ENCODE results near the gene ATG16L1.

The ATG16L1 gene

GRCh38 chr2:233261819-233262555 lies 10.5 kb downstream of the ATG16L1 start:
- no peak for DNase-seq

- no peak for DNase-seq
These were observed 11.1 kb downstream of the ATG16L1 start for GRCh38 chr2:233262562-233262961.

GRCh38 chr2:233263045-233263570 lies 11.6 kb downstream of the ATG16L1 start:
- no peak for DNase-seq

DNA sequence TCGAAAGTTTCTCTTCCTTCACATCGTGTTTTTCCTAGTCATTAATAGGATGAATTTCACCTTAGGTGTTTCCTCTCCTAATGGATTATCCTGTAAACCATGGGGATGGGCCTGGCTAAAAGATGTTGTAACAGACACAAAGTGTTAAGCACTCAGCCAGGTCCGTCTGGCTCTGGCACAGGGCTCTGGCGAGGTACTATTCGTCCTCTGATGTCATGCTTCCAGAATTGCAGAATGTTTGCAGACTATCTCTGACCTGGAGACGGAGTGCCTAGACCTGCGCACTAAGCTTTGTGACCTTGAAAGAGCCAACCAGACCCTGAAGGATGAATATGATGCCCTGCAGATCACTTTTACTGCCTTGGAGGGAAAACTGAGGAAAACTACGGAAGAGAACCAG lies 13.2 kb downstream of the ATG16L1 start:
- no peak for DNase-seq

- DNase-seq: no peak
These were observed 14.5 kb downstream of the ATG16L1 start for GRCh38 chr2:233265899-233266431.

DNA sequence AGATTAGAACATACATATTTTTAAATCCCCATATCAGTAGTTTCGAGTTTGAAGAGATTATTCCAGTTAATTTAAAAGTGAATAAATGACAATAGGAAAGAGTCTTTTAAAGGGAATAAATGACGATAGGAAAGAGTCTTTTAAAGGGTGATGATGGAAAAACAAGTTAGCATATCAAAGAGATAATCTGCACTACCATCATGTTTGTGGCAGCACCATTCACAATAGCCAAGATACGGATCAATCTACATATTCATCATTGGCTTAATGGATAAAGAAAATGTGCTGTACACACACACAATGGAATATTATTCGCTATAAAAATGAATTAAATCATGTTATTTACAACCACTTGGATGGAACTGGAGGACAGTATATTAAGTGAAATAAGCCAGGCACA lies 15.0 kb downstream of the ATG16L1 start:
- DNase-seq: no peak

- DNase-seq: no peak
These were observed 16.2 kb downstream of the ATG16L1 start for GRCh38 chr2:233267516-233268245.

GRCh38 chr2:233270366-233270765 lies 18.9 kb downstream of the ATG16L1 start:
- no peak for DNase-seq

GRCh38 chr2:233270951-233271350 lies 19.5 kb downstream of the ATG16L1 start:
- DNase-seq: no peak

DNA sequence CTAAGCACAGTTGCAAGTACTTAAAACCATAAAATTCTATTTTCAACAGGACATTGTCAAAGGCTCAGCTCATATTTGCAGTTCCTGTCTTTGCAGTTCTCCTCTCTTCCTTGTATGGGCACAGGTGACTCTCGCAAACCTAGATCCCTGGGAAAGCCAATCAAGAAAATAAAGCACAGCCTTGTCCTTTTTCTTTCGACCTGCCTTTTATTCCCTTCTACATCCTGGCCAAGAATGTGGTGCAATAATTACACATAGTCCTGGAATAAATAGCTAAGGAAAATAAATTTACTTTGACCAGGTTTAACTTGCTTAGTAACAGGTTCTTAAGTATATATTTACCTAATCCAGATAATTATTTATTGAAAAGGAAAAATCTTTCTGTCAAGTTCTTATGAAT lies 20.2 kb downstream of the ATG16L1 start:
- DNase-seq: no peak

- no peak for DNase-seq
These were observed 21.6 kb downstream of the ATG16L1 start for GRCh38 chr2:233273120-233273519.

DNA sequence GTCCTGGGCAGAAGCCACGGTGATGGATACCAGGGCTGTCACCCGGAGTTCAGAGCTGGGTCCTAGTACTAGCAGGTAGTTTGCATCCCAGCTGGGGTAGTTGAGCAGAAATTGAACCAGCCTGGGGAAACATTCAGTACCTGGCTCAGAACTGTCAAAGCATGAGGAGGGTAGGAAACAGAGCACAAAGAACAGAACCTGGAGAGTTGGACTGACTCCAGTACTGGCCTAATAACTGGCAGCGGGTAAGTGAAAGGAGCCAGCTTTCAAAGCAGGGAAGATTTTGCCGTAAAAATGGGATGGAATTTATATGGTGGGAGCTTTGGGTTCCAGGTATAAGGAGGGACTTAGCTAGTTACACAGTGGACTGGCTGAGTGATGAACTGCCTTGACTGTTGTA lies 23.8 kb downstream of the ATG16L1 start:
- no peak for DNase-seq

- no peak for DNase-seq
These were observed 27.4 kb downstream of the ATG16L1 start for GRCh38 chr2:233278921-233279320.

DNA sequence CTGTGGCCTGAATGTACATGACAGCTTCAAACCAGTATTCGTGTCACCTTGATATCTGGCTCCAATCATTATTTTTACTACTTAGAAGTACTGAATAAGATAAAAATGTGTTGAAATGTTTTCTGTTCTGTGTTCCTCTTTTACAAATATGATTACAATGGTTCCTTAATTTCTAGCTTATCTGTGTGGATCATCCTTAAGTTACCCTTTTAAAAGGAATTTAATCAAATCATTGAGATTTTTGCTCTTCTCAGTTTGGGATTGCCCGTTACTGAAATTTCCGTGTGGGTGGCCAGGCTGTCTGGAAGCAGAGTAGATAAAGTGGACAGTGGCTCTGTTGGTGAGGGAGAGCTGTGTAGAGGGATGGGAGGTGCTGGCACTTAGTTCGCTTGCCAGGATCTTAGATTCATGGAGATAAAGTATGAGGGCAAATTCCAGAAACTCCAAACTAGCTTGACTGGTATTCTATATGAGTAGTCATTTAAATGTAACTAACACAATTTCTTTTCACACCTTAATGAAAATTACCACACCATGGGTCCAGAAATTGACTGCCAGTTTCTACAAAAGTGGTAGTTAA lies 28.7 kb downstream of the ATG16L1 start:
- peak; percentile 1 for DNase-seq

DNA sequence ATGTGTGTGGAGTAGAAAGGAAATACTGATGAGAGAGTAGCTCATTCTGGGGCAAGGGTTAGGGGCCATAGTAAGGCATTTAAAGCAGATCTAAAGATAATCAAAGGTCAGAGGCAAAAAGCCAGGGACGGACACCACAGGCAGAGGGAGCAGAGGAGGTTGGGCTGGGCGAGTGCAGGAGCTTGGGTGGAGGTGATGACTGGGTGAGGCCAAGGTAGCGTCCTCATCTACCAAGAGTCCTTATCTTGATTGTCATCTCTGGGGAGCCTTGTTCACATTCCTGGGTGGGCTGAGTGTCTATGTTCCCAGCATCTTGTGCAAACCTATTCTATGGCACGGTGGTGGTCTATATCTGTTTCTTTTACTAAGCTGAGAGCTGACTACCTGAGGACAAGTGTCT lies 30.1 kb downstream of the ATG16L1 start:
- no peak for DNase-seq

GRCh38 chr2:233281992-233282603 lies 30.6 kb downstream of the ATG16L1 start:
- DNase-seq: no peak

GRCh38 chr2:233285921-233286320 lies 34.4 kb downstream of the ATG16L1 start:
- no peak for DNase-seq

GRCh38 chr2:233287871-233288270 lies 36.4 kb downstream of the ATG16L1 start:
- DNase-seq: no peak

DNA sequence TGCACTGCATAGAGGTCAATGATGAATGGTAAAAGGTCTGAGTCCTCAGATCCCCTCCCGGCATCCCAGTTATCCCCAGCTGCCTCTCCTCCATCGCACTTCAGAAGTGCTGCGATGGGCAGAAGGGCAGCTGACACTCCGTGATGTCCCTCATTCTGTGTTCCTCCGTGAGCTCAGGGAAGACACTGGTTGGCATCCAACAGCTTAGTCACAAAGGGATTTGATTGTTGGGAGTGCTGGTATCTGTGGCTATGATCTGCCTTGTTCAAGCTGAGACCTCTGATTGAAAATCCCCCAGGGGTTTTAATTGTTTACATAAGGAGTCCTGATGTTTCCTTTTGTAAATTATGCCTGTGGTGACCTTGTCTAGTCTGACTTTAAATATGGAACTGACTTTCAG lies 37.2 kb downstream of the ATG16L1 start:
- no peak for DNase-seq

GRCh38 chr2:233289648-233290047 lies 38.2 kb downstream of the ATG16L1 start:
- DNase-seq: no peak

GRCh38 chr2:233290051-233290845 lies 38.8 kb downstream of the ATG16L1 start:
- DNase-seq: no peak

DNA sequence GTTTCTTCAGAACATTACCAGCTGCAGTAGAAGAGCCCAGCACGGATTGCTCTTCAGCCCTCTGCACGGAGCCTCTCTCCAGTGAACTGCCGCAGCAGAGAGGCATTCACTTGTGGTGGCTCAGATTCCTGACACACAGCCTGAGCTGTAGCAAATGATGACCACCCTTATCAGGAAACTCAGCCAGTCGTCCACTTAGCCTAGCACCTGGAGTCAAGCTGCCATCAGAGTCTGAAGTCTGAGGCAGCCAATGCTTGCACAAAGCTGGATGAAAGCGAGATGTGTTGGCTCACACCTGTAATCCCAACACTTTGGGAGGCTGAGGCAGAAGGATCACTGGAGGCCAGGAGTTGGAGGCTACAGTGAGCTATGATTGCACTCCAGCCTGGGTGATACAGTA lies 44.4 kb downstream of the ATG16L1 start:
- no peak for DNase-seq
